NCI-H1436 treated with DMSO at 0.1 percent for 48 hours (cell line): ENCODE measurements around the gene GSTM3.
"Not testable (repeated sequence)": the region's sequence is repeated elsewhere in the genome, so short reads cannot be mapped to it uniquely, and the experiment has no call there.

ENCODE experiments used
- DNase-seq: peaks from one replicate; lab custom pipeline; 2025; lab: John Stamatoyannopoulos, UW

The GSTM3 gene

GRCh38 chr1:109775398-109775797 is 34.6 kb upstream of the GSTM3 start:
- DNase-seq = no peak

GRCh38 chr1:109773900-109774485 is 33.2 kb upstream of the GSTM3 start:
- DNase-seq = no peak

GRCh38 chr1:109773203-109773899 is 32.5 kb upstream of the GSTM3 start:
- DNase-seq = peak; percentile 11

DNA sequence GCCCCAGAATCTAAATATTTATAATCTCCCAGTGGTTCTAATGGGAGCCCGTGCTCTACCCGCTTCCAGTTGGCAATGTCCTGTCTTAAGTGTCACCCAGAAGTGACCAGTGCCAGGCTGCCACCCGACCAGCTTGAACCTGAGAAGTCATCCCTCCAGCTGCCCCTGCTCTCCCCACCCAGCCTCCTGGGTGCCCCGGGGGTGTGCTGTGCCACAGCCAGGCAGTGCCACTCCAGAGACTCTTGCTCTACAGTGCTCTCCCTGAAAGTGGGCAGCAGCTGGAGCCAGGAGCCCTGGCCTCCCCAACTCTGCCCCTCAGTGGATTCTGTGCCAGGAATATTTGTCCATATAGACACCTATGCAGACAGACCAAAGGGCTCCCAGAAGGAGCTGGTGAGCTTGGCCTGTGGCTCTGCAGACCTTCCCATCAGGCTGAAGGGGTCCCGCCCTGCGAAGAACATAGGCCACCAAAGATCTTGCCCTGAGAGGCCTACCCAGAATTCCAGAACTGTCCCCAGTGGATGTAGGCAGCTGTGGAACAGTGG is 31.9 kb upstream of the GSTM3 start:
- no peak for DNase-seq

GRCh38 chr1:109771712-109772657 is 31.1 kb upstream of the GSTM3 start:
- no peak for DNase-seq

- no peak for DNase-seq
Observed at GRCh38 chr1:109770331-109771095, 29.7 kb upstream of the GSTM3 start.

DNA sequence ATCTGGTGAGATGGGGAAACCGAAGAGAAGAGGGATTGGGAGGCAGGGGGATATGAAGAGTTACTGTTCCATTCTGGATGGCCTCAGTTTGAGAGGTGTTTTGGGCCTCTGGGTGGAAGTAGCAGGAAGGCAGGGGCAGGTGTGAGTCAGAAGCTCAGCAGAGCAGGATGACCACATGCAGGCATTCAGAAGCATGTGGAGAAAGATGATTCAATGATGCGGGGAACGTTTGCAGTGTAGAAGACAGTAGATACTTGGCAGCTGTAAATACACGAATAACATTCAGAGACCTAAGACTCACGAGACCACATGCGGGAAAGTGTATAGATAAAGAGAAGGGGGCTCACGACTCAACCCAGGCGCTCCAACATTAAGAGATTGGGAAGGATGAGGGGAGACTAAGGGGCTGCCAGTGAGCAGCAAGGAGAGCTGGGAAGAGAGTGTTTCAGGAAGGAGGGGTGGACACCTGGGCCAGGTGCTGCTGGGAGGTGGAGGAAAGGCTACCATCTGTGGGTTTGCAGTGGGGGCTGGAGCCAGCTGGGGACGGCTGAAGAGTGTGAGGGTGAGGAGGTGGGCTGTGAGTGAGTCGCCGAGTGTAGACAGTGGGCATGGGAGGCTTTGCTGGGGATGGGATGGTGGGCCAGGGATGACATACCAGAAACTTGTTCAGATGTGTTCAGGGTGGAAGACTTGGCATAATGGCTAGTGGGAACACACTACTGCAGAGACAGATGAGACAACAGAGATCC is 28.7 kb upstream of the GSTM3 start:
- DNase-seq = no peak

DNA sequence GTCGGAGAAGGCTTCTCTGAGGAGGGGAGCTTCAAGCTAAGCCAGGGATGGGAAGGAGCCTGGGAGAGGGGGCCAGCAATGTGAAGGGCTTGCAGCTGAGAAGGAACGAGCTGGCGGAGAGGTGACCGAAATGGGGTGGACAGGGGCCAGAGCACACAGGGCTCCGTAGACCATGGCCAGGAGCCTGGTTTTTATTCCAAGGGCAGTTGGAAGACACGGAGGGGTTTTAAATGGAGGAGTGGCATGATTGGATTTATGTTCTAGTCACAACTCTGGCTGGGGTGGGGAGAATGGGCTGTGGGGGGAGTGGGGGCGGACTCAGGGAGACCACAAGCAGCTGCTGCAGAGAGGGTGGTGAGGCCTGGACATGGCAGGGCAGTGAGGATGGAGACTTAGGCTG is 28.0 kb upstream of the GSTM3 start:
- DNase-seq = no peak

DNA sequence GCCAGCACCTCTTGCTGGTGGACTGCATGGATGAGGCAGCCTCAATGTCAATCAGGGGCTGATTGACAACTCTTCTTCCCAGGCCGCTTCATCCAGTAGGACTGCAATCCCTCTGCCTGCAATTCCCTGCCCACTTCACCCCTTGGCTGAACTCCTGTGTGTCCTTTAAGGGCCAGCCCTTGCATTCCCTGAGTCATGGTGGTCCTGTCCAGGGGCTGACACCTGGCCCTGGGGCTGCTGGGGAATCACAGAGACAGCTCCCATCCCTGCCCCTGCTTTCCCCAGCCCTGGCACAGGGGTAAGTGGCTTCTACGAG is 27.5 kb upstream of the GSTM3 start:
- no peak for DNase-seq

GRCh38 chr1:109767637-109768334 is 26.9 kb upstream of the GSTM3 start:
- DNase-seq = no peak

DNA sequence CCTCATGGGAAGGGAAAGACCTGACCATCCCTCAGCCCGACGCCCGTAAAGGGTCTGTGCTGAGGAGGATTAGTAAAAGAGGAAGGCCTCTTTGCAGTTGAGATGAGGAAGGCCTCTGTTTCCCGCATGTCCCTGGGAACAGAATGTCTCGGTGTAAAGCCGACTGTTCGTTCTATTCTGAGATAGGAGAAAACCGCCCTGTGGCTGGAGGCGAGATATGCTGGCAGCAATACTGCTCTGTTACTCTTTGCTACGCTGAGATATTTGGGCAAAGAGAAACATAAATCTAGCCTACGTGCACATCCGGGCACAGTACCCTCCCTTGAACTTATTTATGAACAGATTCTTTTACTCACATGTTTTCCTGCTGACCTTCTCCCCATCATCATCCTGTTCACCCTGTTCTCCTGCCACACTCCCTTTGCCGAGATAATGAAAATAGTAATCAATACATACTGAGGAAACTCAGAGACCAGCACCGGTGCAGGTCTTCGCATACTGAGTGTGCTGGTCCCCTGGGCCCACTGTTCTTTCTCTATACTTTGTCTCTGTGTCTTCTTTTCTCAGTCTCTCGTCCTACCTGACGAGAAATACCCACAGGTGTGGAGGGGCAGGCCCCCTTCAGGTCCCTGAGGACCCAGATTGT is 26.3 kb upstream of the GSTM3 start:
- not testable (repeated sequence) for DNase-seq

GRCh38 chr1:109765896-109766615 is 25.2 kb upstream of the GSTM3 start:
- DNase-seq = no peak

GRCh38 chr1:109765483-109765815 is 24.6 kb upstream of the GSTM3 start:
- no peak for DNase-seq

- no peak for DNase-seq
Observed at GRCh38 chr1:109764561-109765482, 24.0 kb upstream of the GSTM3 start.

- no peak for DNase-seq
Observed at GRCh38 chr1:109763646-109764415, 23.0 kb upstream of the GSTM3 start, which contains the start of gene EPS8L3. Gene EPS8L3, minus strand, starts transcription at chr1:109763923. Its CDS starts 2,174 bp downstream, at chr1:109761749.

GRCh38 chr1:109762821-109763645 is 22.2 kb upstream of the GSTM3 start:
- DNase-seq = no peak
